GM18502 (cell line): Measurements from ENCODE around the gene CTNNA3.
"Not testable (repeated sequence)": the region's sequence is repeated elsewhere in the genome, so short reads cannot be mapped to it uniquely, and the experiment has no call there.

Experiments
- ATAC-seq: cut with Tn5 transposase; IDR thresholded peaks from one replicate; pipeline ENCODE4 v1.9.1; 2021; ENCODE audit warnings: mild to moderate bottlenecking; ENCODE audit not compliant: unreplicated experiment, poor library complexity

The CTNNA3 gene

DNA sequence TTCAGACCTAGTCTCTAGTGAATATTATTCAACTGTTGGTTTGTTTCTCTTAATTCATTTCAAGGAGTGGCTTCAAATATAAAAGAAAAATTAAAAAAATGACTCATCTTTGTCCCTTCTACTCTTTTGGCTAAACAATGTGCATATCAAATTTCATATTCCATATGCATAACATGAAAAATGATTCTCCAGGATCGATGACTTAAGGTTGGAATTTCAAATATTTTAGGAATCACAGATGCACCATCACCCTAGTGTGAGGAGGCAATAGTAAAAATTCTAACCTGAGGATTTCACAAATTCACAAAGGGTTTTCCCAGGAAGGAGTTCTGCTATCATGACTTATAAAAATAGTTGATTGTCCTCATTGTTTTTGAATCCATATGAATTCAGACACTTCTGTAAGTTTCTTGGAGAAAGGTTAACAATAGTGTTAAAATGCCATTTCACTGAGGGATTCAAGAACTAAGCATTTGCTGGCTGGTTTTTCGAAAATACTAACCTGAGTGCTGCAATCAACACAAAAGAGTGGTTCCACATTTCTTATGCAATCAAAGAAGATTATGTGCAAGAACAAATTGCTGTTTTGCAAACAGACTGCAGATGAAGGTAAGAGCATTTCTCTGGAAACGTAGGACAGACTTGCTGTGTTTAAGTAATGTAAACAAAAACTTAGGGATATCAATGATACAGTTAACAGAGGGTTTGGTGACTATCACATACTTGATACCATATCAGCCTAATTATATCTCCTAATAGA is 1317.7 kb downstream of the CTNNA3 start:
- ATAC-seq = no peak

DNA sequence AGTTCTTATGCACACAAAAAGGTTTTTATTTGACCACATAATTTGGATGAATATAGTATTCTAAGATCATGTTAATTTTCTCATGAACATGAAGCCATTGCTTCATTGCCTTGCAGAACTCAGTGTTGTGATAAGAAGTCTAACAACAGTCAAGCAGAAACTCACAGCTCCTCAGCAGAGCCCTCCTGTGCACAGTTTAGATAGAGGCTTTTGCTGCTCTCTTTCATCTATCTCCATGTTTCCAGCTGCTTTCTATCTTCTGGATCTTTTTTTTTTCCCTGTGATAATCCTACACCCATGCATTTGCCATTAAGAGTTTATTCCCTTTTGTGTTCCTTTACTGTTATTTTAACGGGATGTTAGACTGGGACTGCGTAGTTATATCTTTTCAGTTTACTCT is 1327.8 kb downstream of the CTNNA3 start:
- ATAC-seq = no peak

DNA sequence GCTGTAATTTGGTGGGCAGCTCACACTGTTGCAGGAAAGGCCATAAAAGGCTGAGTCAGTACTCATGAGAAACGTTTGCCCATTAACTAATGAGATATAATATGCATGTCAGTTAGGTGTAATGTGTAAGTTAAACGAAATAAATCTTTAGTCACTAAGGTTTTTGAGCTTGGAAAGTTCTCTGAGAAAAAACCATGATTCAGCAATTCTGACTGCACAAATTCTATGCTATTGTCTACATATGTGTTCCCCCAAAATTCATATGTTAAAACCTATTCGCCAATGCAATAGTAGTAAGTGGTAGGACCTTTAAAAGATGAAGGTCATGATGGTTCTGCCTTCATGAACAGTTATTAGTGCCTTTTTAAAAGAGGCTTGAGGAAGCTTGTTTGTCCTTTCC is 1329.8 kb downstream of the CTNNA3 start:
- ATAC-seq = no peak

DNA sequence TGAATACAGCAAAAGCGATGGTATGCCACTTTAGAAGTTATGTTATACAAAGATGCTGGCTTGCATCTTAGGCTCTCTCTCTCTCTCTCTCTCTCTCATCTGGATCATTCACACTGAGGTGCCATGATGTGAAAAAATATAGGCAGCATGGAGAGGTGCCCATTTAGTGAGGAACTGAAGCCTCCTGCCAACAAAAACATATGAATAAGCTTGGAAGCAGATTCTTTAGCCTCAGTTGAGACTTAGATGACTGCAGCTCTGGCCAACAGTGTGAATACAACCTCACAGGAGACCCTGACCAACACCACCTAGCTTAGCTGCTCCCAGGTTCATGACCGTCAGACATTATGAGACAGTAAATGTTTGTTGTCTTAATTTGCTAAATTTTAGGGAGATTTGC is 1330.3 kb downstream of the CTNNA3 start:
- no peak for ATAC-seq

DNA sequence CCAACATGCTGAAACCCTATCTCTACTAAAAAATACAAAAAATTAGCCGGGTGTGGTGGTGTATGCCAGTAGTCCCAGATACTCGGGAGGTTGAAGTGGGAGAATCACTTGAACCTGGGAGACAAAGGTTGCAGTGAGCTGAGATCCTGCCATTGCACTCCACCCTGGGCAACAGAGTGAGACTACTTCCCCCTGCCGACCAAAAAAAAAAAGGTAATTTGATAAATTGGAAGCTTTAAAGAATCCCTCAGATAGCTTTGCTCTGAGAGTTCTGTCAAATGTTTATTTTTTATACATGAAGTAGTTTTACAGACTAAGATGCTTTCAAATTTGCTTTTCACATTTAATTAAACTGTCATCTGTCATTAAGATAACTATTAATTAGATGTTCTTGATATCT is 1333.5 kb downstream of the CTNNA3 start:
- ATAC-seq = no peak

DNA sequence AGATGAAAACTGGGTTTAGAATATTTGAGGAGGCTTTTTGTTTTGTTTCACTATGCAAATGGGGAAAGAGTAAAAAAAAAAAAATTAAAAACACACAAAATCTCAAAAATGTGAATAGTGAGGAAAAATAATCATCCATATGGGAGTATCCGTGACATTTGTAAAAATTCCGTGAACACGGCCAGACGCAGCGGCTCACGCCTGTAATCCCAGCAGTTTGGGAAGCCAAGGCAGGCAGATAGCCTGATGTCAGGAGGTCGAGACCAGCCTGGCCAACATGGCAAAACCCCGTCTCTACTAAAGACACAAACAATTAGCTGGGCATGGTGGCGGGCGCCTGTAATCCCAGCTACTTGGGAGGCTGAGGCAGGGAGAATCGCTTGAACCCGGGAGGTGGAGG is 1342.2 kb downstream of the CTNNA3 start:
- not testable (repeated sequence) for ATAC-seq

DNA sequence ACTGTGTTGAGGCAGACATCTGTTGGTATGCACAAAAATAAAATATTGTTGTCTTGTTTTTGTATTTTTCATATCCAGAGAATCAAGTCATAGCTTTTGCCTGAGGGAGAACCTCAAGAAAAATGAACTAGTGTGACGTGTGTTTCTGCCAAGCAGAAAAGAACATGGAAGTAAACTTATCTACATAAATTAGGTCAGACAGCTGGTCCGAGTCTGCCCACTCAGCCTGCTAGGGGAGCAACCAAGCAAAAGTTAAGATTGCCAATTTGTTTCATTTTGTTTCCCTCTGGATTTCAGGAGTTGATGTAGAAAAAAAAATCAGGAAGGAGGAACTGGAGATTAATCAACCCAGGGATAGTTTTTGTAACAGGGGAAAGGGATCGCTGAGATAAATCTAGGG is 1342.6 kb downstream of the CTNNA3 start:
- no peak for ATAC-seq

DNA sequence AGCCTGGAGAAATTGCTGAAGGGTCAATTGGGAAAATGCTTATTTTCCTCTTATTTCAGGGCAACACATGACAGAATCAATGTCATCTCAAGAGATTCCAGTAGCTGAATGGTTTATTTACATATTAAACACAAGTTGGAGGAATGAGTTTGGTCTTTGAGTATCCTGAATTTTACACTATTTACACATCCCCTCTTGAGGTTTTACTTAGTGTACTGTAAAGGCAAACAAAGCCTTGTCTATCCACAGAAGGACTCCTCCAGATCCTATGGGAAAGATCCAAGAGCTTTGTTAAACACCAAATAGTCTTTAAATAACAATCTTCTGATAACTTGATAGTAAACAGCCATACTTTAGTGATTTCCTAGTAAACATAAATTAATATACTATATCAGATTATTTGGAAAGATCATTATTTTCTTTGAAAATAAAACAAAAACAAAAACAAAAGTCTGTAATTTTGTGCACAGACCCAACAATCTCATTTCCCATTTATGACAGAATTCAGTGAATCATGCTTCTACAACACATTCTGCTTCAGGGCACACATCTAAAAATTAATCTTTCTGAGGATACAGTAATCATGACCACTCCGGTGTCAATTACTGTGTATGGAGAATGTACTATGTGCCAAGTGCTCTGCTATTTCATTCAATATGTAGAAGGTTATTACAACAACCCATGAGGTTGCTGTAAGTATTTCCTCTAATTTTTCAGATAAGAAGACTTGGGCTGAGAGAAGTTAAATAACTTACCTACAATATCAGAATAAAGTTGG is 1345.2 kb downstream of the CTNNA3 start:
- ATAC-seq = no peak

DNA sequence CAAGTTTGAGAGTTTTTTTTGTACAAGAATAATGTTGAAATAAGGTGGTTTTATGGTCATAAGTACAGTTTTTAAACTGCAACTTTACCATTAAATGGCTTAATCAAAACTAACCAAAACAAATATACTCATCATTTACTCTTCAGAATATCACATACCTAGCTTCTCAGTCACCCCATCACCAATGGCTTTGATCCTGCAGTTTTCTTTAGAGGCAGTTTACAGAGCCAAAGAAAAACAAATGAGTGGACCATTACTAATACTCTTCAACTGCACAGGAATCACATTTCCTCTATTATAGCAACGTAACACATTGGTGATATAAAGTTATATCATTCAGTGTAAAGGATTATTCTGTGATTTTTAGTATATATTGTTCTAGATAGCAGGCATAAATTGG is 1346.3 kb downstream of the CTNNA3 start:
- no peak for ATAC-seq

DNA sequence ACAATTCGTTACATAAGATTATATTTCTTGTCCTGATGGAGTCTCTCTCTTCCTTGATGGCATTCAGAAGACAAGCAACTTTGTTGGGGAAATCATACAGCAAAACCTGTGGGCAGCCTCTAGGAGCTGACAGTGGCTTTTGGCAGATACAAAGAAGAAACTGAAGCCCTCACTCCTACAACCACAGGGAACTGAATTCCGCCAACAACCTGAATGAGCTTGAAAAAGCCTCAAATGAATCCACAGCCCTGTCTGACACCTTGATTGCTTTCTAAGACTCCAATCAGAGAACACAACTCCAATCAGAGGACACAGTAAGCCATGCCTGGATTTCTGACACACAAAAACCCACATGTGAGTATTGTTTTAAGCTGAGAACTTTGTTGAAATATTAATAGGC is 1346.9 kb downstream of the CTNNA3 start:
- no peak for ATAC-seq

DNA sequence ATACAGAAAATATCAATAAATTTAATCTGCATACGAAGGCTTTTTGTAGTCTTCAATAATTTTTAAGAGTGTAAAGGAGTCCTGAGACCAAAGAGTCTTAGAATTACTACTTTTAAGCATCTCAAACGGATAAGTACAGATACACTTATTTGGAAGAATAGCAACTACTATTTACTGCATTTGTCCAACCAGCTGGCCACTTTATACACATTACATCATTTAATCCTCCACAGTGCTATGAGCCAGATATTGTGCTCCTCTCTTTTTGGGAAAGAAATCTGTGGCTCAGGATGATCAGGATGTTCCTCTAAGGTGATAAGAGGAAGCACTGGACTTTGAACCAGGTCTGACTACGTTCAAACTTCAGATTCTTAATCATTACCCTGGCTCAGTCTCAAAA is 1358.8 kb downstream of the CTNNA3 start:
- no peak for ATAC-seq

DNA sequence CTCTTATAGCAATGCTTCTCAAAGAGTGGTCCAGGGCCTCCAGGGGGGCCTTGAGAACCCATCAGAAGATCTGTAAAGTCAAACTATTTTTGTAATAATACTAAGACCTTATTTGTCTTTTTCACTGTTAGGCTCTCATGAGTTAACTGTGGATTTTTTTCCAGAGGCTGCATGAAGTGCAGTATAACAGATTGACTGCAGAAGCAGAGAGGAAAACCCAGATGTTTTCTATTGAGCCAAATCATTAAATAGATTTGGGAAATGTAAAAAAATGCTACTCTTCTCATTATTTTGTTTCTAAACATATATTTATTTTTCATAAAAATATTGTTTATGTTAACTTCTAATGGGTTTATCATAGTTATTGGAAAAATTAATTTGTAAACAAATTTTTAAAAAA is 1359.2 kb downstream of the CTNNA3 start:
- ATAC-seq = no peak

DNA sequence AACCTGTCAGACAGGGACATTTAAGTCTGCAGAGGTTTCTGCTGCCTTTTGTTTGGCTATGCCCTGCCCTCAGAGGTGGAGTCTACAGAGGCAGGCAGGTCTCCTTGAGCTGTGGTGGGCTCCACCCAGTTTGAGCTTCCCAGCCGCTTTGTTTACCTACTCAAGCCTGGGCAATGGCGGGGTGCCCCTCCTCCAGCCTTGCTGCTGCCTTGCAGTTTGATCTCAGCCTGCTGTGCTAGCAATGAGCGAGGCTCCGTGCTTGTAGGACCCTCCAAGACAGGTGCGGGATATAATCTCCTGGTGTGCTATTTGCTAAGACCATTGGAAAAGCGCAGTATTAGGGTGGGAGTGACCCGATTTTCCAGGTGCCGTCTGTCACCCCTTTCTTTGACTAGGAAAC is 1360.2 kb downstream of the CTNNA3 start:
- ATAC-seq = not testable (repeated sequence)

DNA sequence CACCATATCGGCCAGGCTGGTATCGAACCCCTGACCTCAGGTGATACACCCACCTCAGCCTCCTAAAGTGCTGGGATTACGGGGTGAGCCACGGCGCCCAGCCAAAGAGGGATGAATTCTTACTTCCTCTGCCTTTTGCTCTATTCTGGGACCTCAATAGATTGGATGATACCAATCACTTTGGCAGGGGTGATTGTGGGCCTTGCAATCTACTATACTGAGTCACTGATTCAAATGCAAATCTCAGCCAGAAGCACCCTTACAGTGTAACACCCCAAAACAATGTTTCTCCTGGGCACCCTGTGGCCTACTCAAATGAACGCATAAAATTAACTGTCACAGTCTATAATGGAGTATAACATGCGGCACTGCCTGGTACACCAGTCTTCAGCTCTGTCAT is 1366.8 kb downstream of the CTNNA3 start:
- no peak for ATAC-seq

DNA sequence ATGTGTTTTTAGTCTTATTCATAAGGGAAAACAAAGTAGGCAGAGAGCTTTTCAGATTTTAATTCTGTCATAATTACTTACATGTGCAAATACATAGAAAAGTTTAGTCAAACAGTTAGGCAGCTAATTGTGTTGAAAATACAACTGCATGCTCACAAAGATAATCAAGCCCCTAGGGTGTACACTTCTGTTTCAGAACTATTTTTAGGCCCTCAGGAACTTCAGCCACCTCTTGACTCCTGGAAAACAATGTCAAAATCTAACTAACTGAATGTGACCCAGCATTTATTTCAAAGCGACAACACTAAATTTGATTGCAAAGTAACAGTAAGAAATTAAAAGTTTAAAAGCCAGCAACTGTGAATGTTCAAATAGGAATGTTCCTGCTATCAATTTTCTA is 1369.1 kb downstream of the CTNNA3 start:
- ATAC-seq = no peak

DNA sequence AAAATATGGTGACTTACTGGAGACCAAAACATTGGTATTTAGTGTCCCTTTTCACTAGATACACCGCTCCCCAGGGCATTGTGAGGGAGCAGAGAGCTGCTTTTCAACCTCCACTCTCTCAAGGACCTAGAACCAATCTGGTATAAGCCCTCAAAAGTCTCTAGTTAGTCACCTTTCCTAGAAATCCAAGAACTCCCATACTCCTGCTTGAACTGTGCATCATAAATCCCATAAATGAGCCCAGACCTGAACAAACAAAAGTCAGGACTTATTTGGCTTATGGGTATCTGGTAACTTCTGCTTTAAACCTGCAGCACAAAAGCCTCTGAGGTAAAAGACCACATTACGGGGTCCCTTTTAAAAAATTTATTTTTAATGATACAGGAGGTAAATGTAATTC is 1373.2 kb downstream of the CTNNA3 start:
- ATAC-seq = no peak

DNA sequence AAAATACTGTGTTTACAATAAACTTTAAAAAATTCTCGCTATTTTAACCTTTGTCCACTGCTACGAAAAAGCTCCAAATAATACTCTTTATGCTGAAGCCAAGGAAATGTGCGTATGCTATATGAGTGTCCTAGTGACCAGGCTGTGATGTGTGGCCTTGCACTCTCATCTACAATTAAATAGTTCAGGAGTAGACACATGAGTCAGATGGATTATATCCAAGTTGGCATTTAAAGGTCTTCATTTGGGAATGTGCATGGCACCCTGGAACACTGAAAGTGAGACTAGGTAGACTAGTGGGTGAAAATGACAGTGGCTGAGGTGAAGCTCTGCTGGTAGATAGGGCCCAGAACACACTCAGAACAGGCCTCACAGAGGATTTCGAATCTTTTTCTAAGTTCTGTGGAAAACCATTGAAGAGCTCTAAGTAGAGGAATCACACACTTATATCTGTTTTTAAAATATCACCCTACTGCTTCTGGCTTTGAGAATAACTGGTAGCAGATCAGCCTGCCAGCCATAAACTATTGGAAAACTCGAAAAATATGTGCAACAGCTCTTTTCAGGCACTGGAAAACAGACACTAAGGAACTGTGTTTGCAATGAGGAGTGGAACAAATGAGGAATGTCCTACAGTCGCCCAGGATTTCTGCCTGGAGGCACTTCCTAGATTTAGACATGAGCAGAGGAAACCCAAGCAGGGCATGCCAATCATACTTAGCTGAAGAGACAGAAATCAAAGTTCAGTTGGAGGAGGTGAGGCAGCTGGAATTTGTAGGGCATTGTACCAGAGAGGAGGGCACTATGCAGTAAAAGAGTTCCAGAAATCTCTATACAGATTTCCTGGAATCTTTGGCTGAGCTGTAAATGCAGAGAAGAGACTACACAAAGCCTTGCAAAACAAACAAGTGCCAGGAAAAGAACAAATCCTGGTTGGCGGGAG is 1374.0 kb downstream of the CTNNA3 start:
- no peak for ATAC-seq

DNA sequence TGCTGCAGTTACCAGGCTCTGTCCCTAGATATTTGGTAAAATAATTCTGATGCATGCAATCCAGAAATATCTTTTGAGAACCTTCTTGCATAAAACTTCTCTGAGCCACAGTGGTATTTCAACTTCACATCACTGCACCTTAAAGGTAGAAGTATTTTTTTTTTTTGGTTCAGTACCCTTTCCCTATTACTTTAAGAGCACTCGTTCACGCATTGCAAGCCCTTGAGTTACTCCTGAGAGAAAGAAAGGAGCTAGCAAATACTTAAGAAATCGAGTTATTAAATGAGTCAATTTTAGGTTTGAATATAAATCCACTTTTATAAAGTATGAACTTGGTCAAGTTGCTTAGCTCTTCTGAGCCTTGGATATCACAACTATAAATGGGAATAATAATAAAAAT is 1377.2 kb downstream of the CTNNA3 start:
- no peak for ATAC-seq

DNA sequence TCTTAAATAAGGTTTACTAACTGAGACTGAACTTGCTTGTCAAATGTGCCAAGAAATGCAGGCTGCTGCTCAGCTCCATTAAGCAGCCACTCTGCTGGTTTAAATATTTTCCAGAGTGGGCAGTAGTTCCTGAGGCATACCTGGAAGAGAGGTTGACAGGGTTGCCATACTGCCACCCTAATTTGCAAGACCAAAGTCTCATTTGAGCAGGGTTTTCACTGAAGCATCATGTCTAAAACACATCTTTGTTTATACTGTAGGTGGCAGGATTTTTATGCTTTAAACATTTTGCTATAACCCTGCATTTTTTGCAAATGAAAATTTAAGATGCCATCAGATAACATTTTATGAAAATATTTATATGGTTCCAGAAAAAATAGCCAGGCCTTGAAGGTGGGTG is 1388.2 kb downstream of the CTNNA3 start:
- ATAC-seq = no peak

DNA sequence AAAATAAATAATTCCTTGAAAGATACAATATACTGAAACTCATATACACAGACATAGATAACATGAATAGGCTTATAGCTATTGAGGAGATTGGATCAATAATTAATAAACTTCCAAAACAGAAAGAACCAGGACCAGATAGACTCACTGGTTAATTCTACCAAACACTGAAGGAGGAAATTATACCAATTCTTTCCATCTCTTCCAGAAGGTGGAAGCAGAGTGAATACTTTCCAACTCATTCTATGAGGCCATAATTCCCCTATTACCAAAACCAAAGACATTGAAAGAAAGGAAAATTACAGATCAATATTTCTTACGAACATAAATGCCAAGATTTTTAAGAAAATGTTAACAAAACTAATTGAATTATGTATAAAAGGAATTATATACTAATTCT is 1394.9 kb downstream of the CTNNA3 start:
- no peak for ATAC-seq

DNA sequence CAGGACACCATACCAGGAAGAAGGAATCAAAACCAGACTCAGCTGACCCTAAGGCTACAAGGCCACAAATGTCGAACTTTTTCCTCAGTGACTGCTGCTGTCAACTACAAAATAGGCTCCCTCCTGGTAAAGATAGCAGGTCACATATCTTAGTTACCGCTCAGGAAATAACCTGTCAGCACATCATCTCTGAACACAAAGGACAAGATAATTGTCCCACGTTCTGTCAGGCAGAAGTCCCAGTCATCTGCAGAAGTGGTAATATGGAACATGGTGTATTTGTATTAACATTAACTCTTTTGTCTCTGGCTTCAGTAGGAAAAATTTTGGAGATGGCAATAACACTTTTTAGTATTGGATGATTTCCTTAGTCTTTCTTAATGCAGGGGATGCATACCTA is 1400.4 kb downstream of the CTNNA3 start:
- ATAC-seq = no peak
